Mesenchymal stem cell (in vitro differentiated cells and primary cell): ENCODE measurements around the gene KCNA3.

Experiments
- DNase-seq: peaks from one replicate; pipeline ENCODE4 v3.0.0-alpha.2; 2013
- H2AFZ ChIP-seq: one replicate; pipeline ENCODE4 v1.6.1; 2013; ENCODE audit warnings: low read depth, mild to moderate bottlenecking, control low read depth, inconsistent platforms, low read length, moderate library complexity
- H2AK5ac ChIP-seq: 2 replicates; pipeline ENCODE4 v1.6.1; 2013; ENCODE audit warnings: low read length, moderate library complexity, mild to moderate bottlenecking, inconsistent platforms; ENCODE audit not compliant: severe bottlenecking
- H2BK120ac ChIP-seq: one replicate; pipeline ENCODE4 v1.6.1; 2013; ENCODE audit warnings: low read depth, mild to moderate bottlenecking, inconsistent platforms, low read length, moderate library complexity
- H2BK12ac ChIP-seq, 2 experiments: one replicate each; pipeline ENCODE4 v1.6.1; 2013; ENCODE audit warnings: inconsistent platforms in 2 of 2, low read length in 2 of 2, mild to moderate bottlenecking in 2 of 2, moderate library complexity in 2 of 2, control low read depth in 1 of 2
- H2BK15ac ChIP-seq: one replicate; pipeline ENCODE4 v1.6.1; 2013; ENCODE audit warnings: mild to moderate bottlenecking, low read depth, inconsistent platforms; ENCODE audit not compliant: poor library complexity, severe bottlenecking
- H2BK5ac ChIP-seq: 2 replicates; pipeline ENCODE4 v1.6.1; 2013; ENCODE audit warnings: low read depth, mild to moderate bottlenecking, low read length, control low read depth, inconsistent platforms; ENCODE audit not compliant: poor library complexity, severe bottlenecking
- H3K14ac ChIP-seq, 2 experiments: one replicate each; pipeline ENCODE4 v1.6.1; 2013; ENCODE audit warnings: inconsistent platforms in 2 of 2, low read length in 2 of 2, control low read depth in 1 of 2, mild to moderate bottlenecking in 1 of 2, moderate library complexity in 1 of 2
- H3K18ac ChIP-seq, 2 experiments: one replicate each; pipeline ENCODE4 v1.6.1; 2013; ENCODE audit warnings: inconsistent platforms in 2 of 2, low read length in 2 of 2, control low read depth in 1 of 2, low read depth in 1 of 2, mild to moderate bottlenecking in 1 of 2
- H3K23ac ChIP-seq, 2 experiments: one replicate each; pipeline ENCODE4 v1.6.1; 2013; ENCODE audit warnings: inconsistent platforms in 2 of 2, low read length in 2 of 2, mild to moderate bottlenecking in 2 of 2, moderate library complexity in 2 of 2, control low read depth in 1 of 2
- H3K27ac ChIP-seq: 2 replicates; pipeline ENCODE4 v1.5.1; 2013; ENCODE audit warnings: mild to moderate bottlenecking, moderate library complexity, low read length, control low read depth, inconsistent platforms; ENCODE audit not compliant: poor library complexity, severe bottlenecking
- H3K27me3 ChIP-seq, 2 experiments: 2 replicates each; pipeline versions ENCODE4 v1.6.1 to v1.7.0; 2013; ENCODE audit warnings: low read length in 2 of 2, mild to moderate bottlenecking in 2 of 2, moderate library complexity in 2 of 2, control low read depth in 1 of 2, inconsistent platforms in 1 of 2; ENCODE audit not compliant: control insufficient read depth in 1 of 2, insufficient read depth in 1 of 2
- H3K36me3 ChIP-seq, 2 experiments: 2 replicates each; pipeline versions ENCODE4 v1.6.1 to v1.7.0; 2013; ENCODE audit warnings: low read length in 2 of 2, control low read depth in 1 of 2, inconsistent platforms in 1 of 2, low read depth in 1 of 2, mild to moderate bottlenecking in 1 of 2; ENCODE audit not compliant: insufficient read depth in 2 of 2, control insufficient read depth in 1 of 2
- H3K4ac ChIP-seq, 2 experiments: one replicate each; pipeline ENCODE4 v1.6.1; 2013; ENCODE audit warnings: inconsistent platforms in 2 of 2, low read length in 2 of 2, mild to moderate bottlenecking in 2 of 2, moderate library complexity in 2 of 2, control low read depth in 1 of 2, low read depth in 1 of 2
- H3K4me1 ChIP-seq: 2 replicates; pipeline ENCODE4 v1.6.1; 2013; ENCODE audit warnings: low read depth, low read length, control low read depth; ENCODE audit not compliant: control insufficient read depth, insufficient read depth
- H3K4me2 ChIP-seq: 2 replicates; pipeline ENCODE4 v1.6.1; 2013; ENCODE audit warnings: low read length, mild to moderate bottlenecking, inconsistent platforms; ENCODE audit not compliant: poor library complexity, severe bottlenecking
- H3K4me3 ChIP-seq, 2 experiments: 2 replicates each; pipeline versions ENCODE4 v1.5.1 to v1.7.0; 2013; ENCODE audit warnings: low read length in 2 of 2, mild to moderate bottlenecking in 2 of 2, control low read depth in 1 of 2, low read depth in 1 of 2; ENCODE audit not compliant: insufficient read depth in 1 of 2
- H3K79me1 ChIP-seq: replicated peaks from 2 replicates; pipeline ENCODE4 v1.6.1; 2013; ENCODE audit warnings: mild to moderate bottlenecking, control low read depth, low read length, inconsistent platforms; ENCODE audit not compliant: poor library complexity, severe bottlenecking
- H3K9ac ChIP-seq: 2 replicates; pipeline ENCODE4 v1.7.0; 2013; ENCODE audit warnings: mild to moderate bottlenecking, low read length, moderate library complexity
- H3K9me3 ChIP-seq: 2 replicates; pipeline ENCODE4 v1.7.0; 2013; ENCODE audit warnings: mild to moderate bottlenecking, low read length; ENCODE audit not compliant: control insufficient read depth
- H4K8ac ChIP-seq: one replicate; pipeline ENCODE4 v1.6.1; 2013; ENCODE audit warnings: inconsistent platforms, mild to moderate bottlenecking, low read length, moderate library complexity
- H4K91ac ChIP-seq: one replicate; pipeline ENCODE4 v1.6.1; 2013; ENCODE audit warnings: mild to moderate bottlenecking, low read length, inconsistent platforms
- WGBS: methylation state at CpG from one replicate; pipeline ENCODE4 v1.1.7; 2013; ENCODE audit warnings: mixed read lengths; 5-methylcytosine and 5-hydroxymethylcytosine counted together

The KCNA3 gene

GRCh38 chr1:110708974-110709440 lies 34.3 kb upstream of the KCNA3 start:
- no peak overlapping the region for H3K4me3 ChIP-seq
- no peaks in the 10 kb centered on the region for H3K9me3 ChIP-seq
- no peak overlapping the region for H4K8ac ChIP-seq
- no peak overlapping the region for H2BK12ac ChIP-seq
- H3K79me1 ChIP-seq, result no peaks in the 10 kb centered on the region
- H2AFZ ChIP-seq, result no peak overlapping the region
- H3K27me3 ChIP-seq, result peaks cover 0 to 5% of the 10 kb centered on the region in 2 experiments
- H3K4me2 ChIP-seq, result no peak overlapping the region
- H2AK5ac ChIP-seq, result no peak overlapping the region
- H2BK120ac ChIP-seq, result no peak overlapping the region
- WGBS, result no CpG with 5 or more reads among the region's 1 CpG
- H3K4me1 ChIP-seq, result no peaks in the 10 kb centered on the region
- no peak for DNase-seq
- H3K23ac ChIP-seq, result no peak overlapping the region
- H3K18ac ChIP-seq, result no peak overlapping the region
- H3K4ac ChIP-seq, result no peak overlapping the region
- H3K27ac ChIP-seq, result no peak overlapping the region
- H4K91ac ChIP-seq, result no peak overlapping the region
- H2BK5ac ChIP-seq, result no peak overlapping the region
- no peaks in the 10 kb centered on the region for H3K36me3 ChIP-seq
- no peak overlapping the region for H3K14ac ChIP-seq
- H3K9ac ChIP-seq, result no peak overlapping the region
- no peak overlapping the region for H2BK15ac ChIP-seq

GRCh38 chr1:110707232-110707631 lies 32.5 kb upstream of the KCNA3 start:
- WGBS, result 65% methylated on average over 2 of the region's 2 CpGs
- H3K9me3 ChIP-seq, result no peaks in the 10 kb centered on the region
- H2AK5ac ChIP-seq, result no peak overlapping the region
- no peak for DNase-seq
- no peak overlapping the region for H3K18ac ChIP-seq
- H3K23ac ChIP-seq, result no peak overlapping the region
- no peak overlapping the region for H2BK15ac ChIP-seq
- H3K4me3 ChIP-seq, result no peak overlapping the region
- no peaks in the 10 kb centered on the region for H3K36me3 ChIP-seq
- H2BK120ac ChIP-seq, result no peak overlapping the region
- no peak overlapping the region for H3K4me2 ChIP-seq
- H3K14ac ChIP-seq, result no peak overlapping the region
- no peak overlapping the region for H4K91ac ChIP-seq
- no peak overlapping the region for H2BK5ac ChIP-seq
- H3K4ac ChIP-seq, result no peak overlapping the region
- H3K4me1 ChIP-seq, result no peaks in the 10 kb centered on the region
- no peak overlapping the region for H4K8ac ChIP-seq
- no peak overlapping the region for H3K27ac ChIP-seq
- no peaks in the 10 kb centered on the region for H3K79me1 ChIP-seq
- no peak overlapping the region for H2AFZ ChIP-seq
- H3K27me3 ChIP-seq, result peaks cover 0 to 5% of the 10 kb centered on the region in 2 experiments
- no peak overlapping the region for H3K9ac ChIP-seq
- no peak overlapping the region for H2BK12ac ChIP-seq

- Histone ChIP-seq H2BK120ac (no peak overlapping the region), H3K79me1 (no peaks in the 10 kb centered on the region), H4K91ac (no peak overlapping the region), H3K18ac (no peak overlapping the region), H3K9ac (no peak overlapping the region), H2BK12ac (no peak overlapping the region), H2AK5ac (no peak overlapping the region), H3K14ac (no peak overlapping the region), H3K27ac (no peak overlapping the region), H3K4ac (no peak overlapping the region), H2AFZ (no peak overlapping the region), H2BK15ac (no peak overlapping the region), H2BK5ac (no peak overlapping the region), H3K4me3 (no peak overlapping the region), H4K8ac (no peak overlapping the region), H3K27me3 (peaks cover 0 to 5% of the 10 kb centered on the region in 2 experiments), H3K9me3 (no peaks in the 10 kb centered on the region), H3K4me2 (no peak overlapping the region), H3K36me3 (no peaks in the 10 kb centered on the region), H3K4me1 (no peaks in the 10 kb centered on the region), H3K23ac (no peak overlapping the region)
- 63% methylated on average over 1 of the region's 1 CpG for WGBS
- no peak for DNase-seq
Measured at GRCh38 chr1:110706621-110707020, 31.9 kb upstream of the KCNA3 start.

DNA sequence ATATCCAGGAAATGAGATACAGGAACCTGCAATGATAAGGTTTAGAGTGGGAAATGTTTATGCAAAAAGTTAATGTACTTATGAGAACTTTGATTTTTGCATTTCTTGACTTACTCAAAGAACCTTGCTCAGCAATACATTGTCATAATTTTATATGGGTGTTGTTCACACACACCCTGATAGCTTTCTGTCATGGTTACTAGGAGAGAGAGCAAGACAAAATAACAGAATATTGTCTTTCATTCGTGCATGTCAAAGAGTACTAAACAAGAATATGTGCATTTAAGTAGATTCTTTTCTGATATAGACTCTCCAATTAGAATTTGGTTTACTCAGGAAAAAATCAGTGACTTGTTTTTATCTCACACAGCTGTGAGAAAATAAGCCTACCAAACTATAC lies 27.5 kb upstream of the KCNA3 start:
- Histone ChIP-seq H3K9ac (no peak overlapping the region), H3K4me3 (no peak overlapping the region), H3K23ac (no peak overlapping the region), H4K8ac (no peak overlapping the region), H2AK5ac (no peak overlapping the region), H3K4ac (no peak overlapping the region), H3K27ac (no peak overlapping the region), H3K14ac (no peak overlapping the region), H3K36me3 (no peaks in the 10 kb centered on the region), H3K4me1 (no peaks in the 10 kb centered on the region), H3K27me3 (peaks cover 0 to under 1% of the 10 kb centered on the region in 2 experiments), H3K79me1 (no peaks in the 10 kb centered on the region), H2BK12ac (no peak overlapping the region), H3K4me2 (no peak overlapping the region), H2BK120ac (no peak overlapping the region), H3K18ac (no peak overlapping the region), H4K91ac (no peak overlapping the region), H2AFZ (no peak overlapping the region), H3K9me3 (peaks cover 4% of the 10 kb centered on the region), H2BK15ac (no peak overlapping the region), H2BK5ac (no peak overlapping the region)
- WGBS, result no CpG with 5 or more reads among the region's 1 CpG
- no peak for DNase-seq
